K562 (cell line): ENCODE data around the gene MSL3. TPM values are rescaled to one million over a fixed set of nuclear protein-coding genes. Genes with fewer than 3 reads are reported as not detected.
A peak's percentile ranks its signal among the peaks of the same experiment; 100 is the strongest.

ENCODE experiments used
- C11orf30 ChIP-seq: fragments of 450-650 bp; IDR thresholded peaks from 2 replicates; pipeline ENCODE4 v1.6.1; 2016; ENCODE audit warnings: low read depth, mild to moderate bottlenecking
- GTF2A2 ChIP-seq: IDR thresholded peaks from 2 replicates; pipeline ENCODE4 v1.6.1; 2016; ENCODE audit warnings: mild to moderate bottlenecking, missing genetic modification characterization, missing compliant biosample characterization
- MAFF ChIP-seq: IDR thresholded peaks from 2 replicates; pipeline ENCODE4 v1.6.1; 2012; ENCODE audit warnings: low read length, improper control_type of control experiment
- MEIS2 ChIP-seq: fragments of 450-650 bp; IDR thresholded peaks from 2 replicates; pipeline ENCODE4 v1.6.1; 2014; ENCODE audit warnings: mild to moderate bottlenecking; ENCODE audit not compliant: partially characterized antibody
- NRF1 ChIP-seq, 2 experiments: fragments of 450-650 bp; IDR thresholded peaks in 1 of 2; conservative IDR thresholded peaks in 1 of 2; 2 replicates each; pipeline ENCODE4 v1.6.1; 2014; ENCODE audit warnings: mild to moderate bottlenecking in 2 of 2
- PHF8 ChIP-seq: fragments of 200-600 bp; sonication (generic); IDR thresholded peaks from 2 replicates; pipeline ENCODE4 v1.6.1; 2012; ENCODE audit warnings: mixed run types, mild to moderate bottlenecking, inconsistent platforms, low read length, moderate library complexity, borderline replicate concordance
- RBM15 ChIP-seq: fragments of 200-400 bp; formaldehyde crosslinking; IDR thresholded peaks from 2 replicates; pipeline ENCODE4 v1.6.1; 2018; ENCODE audit warnings: mild to moderate bottlenecking, low read length, moderate library complexity; ENCODE audit not compliant: insufficient read depth
- SMARCA4 ChIP-seq: fragments of 450-650 bp; IDR thresholded peaks from 2 replicates; pipeline ENCODE4 v1.6.1; 2016
- SRF ChIP-seq, 2 experiments: fragments of 250-450, 450-650 bp in 1 of 2; sonication (Bioruptor Pico) in 1 of 2; sonication (generic) in 1 of 2; formaldehyde crosslinking; IDR thresholded peaks; 2 replicates each; pipeline versions ENCODE4 v1.5.0 to v1.5.1; 2020 to 2022; ENCODE audit warnings: mild to moderate bottlenecking in 1 of 2, missing genetic modification reagents in 1 of 2
- XRCC3 ChIP-seq: fragments of 450-650 bp; IDR thresholded peaks from 2 replicates; pipeline ENCODE4 v1.6.1; 2017; ENCODE audit warnings: mild to moderate bottlenecking, moderate library complexity
- ZFP30 ChIP-seq: fragments of 250-450 bp; sonication (Bioruptor Pico); IDR thresholded peaks from 2 replicates; pipeline ENCODE4 v1.8.0; 2022; ENCODE audit warnings: moderate library complexity, mild to moderate bottlenecking, inconsistent platforms, borderline replicate concordance
- polyA plus RNA-seq, 8 experiments: library from polyadenylated mRNA; depleted of rRNA in 4 of 8; stranded (reverse) in 5 of 8; unstranded in 3 of 8; fragments of >200 nt; fragmentation: Nextera tagmentation in 2 of 8; fragmentation: Illumina TruSeq in 1 of 8; extraction: Ambion mirVana in 2 of 8; extraction: Trizol in 1 of 8; gene quantifications; 2 replicates each; pipeline versions ENCODE4 v1.2.1 to v1.2.3, GENCODE V29; 2011 to 2014; ENCODE audit warnings: inconsistent platforms in 1 of 8, missing spikeins in 1 of 8
- total RNA-seq, 7 experiments: library from RNA; depleted of rRNA in 6 of 7; stranded (reverse); fragments of >200 nt in 6 of 7; fragmentation: Illumina TruSeq in 2 of 7; extraction: Trizol in 2 of 7; gene quantifications; 2 replicates each; pipeline versions ENCODE4 v1.2.1 to v1.2.3, GENCODE V29; 2011 to 2021; ENCODE audit warnings: low replicate concordance in 1 of 7
- TF ChIP-seq, protein P1 (sequence below): sonication (generic); formaldehyde crosslinking; IDR thresholded peaks from 2 replicates; pipeline ENCODE4 v1.8.1; 2022; ENCODE audit warnings: missing genetic modification reagents
- TF ChIP-seq, protein P2 (sequence below): fragments of 450-650 bp; formaldehyde crosslinking; IDR thresholded peaks from 2 replicates; pipeline ENCODE4 v1.4.0; 2020; ENCODE audit warnings: mild to moderate bottlenecking, mixed read lengths
- TF ChIP-seq, protein P3 (sequence below): sonication (generic); formaldehyde crosslinking; IDR thresholded peaks from 2 replicates; pipeline ENCODE4 v1.9.0; 2022; ENCODE audit warnings: mild to moderate bottlenecking, missing genetic modification reagents
- TF ChIP-seq, protein P4 (sequence below): sonication (generic); formaldehyde crosslinking; IDR thresholded peaks from 2 replicates; pipeline ENCODE4 v1.8.0; 2022; ENCODE audit warnings: mild to moderate bottlenecking, missing genetic modification reagents, borderline replicate concordance
- TF ChIP-seq, protein P5 (sequence below): sonication (generic); formaldehyde crosslinking; IDR thresholded peaks from 2 replicates; pipeline ENCODE4 v1.8.1; 2022; ENCODE audit warnings: missing genetic modification reagents
- TF ChIP-seq, protein P6 (sequence below): sonication (generic); formaldehyde crosslinking; IDR thresholded peaks from 2 replicates; pipeline ENCODE4 v1.8.0; 2023; ENCODE audit warnings: mild to moderate bottlenecking, missing genetic modification reagents

Gene MSL3
- total and polyA plus RNA-seq, 9 of the 15 experiments (the other 6 are each of a cell fraction or from before 2014, with no cell fraction given), result 21.3 to 39.9 (median 27.1) TPM

DNA sequence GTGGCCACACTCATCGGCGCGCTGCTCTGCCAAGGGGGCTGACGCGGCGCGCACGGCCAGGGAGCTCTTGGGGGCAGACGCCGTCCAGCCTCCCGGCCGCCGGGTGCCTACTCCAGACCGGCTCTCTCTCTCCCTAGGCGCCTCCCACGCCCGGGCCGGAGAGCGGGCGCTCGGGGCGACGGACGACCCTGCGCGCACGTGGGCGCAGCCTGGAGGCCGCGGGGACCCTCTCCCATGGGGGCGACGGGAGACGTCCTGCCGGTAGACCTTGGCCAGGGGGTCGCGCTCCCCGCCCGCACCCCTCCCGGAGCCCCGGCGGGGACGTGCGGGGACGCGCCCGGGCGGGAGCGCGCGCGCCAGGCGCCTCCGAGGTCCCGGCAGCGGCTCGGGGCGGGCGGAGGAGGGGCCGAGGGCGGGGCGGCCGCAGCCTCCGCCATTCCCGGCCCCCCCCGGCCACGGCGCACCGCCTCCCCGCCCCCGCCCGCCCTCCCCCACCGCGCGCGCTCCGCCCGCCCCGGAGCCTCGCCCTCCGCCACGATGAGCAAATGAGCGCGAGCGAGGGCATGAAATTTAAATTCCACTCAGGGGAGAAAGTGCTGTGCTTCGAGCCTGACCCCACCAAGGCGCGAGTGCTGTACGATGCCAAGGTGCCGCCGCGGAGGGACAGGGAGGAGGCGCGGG is at the start of gene MSL3 (continued):
- TF ChIP-seq, protein P1, sequence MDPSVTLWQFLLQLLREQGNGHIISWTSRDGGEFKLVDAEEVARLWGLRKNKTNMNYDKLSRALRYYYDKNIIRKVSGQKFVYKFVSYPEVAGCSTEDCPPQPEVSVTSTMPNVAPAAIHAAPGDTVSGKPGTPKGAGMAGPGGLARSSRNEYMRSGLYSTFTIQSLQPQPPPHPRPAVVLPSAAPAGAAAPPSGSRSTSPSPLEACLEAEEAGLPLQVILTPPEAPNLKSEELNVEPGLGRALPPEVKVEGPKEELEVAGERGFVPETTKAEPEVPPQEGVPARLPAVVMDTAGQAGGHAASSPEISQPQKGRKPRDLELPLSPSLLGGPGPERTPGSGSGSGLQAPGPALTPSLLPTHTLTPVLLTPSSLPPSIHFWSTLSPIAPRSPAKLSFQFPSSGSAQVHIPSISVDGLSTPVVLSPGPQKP (CRISPR knock-in tag), result no peak
- no peak for TF ChIP-seq ZFP30
- TF ChIP-seq, protein P2, sequence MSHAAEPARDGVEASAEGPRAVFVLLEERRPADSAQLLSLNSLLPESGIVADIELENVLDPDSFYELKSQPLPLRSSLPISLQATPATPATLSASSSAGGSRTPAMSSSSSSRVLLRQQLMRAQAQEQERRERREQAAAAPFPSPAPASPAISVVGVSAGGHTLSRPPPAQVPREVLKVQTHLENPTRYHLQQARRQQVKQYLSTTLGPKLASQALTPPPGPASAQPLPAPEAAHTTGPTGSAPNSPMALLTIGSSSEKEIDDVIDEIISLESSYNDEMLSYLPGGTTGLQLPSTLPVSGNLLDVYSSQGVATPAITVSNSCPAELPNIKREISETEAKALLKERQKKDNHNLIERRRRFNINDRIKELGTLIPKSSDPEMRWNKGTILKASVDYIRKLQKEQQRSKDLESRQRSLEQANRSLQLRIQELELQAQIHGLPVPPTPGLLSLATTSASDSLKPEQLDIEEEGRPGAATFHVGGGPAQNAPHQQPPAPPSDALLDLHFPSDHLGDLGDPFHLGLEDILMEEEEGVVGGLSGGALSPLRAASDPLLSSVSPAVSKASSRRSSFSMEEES, result no peak
- TF ChIP-seq MEIS2, result no peak
- no peak for TF ChIP-seq XRCC3
- TF ChIP-seq, protein P3, sequence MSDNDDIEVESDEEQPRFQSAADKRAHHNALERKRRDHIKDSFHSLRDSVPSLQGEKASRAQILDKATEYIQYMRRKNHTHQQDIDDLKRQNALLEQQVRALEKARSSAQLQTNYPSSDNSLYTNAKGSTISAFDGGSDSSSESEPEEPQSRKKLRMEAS (CRISPR knock-in tag), result peak; percentile 76
- TF ChIP-seq MAFF, result no peak
- no peak for TF ChIP-seq SRF (CRISPR knock-in tag; IDR thresholded peaks at IDR 0.05)
- TF ChIP-seq PHF8, result peak; percentile 56; the same call in 1 of the 2 replicates
- TF ChIP-seq, protein P4, sequence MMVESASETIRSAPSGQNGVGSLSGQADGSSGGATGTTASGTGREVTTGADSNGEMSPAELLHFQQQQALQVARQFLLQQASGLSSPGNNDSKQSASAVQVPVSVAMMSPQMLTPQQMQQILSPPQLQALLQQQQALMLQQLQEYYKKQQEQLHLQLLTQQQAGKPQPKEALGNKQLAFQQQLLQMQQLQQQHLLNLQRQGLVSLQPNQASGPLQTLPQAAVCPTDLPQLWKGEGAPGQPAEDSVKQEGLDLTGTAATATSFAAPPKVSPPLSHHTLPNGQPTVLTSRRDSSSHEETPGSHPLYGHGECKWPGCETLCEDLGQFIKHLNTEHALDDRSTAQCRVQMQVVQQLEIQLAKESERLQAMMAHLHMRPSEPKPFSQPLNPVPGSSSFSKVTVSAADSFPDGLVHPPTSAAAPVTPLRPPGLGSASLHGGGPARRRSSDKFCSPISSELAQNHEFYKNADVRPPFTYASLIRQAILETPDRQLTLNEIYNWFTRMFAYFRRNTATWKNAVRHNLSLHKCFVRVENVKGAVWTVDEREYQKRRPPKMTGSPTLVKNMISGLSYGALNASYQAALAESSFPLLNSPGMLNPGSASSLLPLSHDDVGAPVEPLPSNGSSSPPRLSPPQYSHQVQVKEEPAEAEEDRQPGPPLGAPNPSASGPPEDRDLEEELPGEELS (CRISPR knock-in tag), result no peak
- TF ChIP-seq C11orf30, result no peak
- TF ChIP-seq, protein P5, sequence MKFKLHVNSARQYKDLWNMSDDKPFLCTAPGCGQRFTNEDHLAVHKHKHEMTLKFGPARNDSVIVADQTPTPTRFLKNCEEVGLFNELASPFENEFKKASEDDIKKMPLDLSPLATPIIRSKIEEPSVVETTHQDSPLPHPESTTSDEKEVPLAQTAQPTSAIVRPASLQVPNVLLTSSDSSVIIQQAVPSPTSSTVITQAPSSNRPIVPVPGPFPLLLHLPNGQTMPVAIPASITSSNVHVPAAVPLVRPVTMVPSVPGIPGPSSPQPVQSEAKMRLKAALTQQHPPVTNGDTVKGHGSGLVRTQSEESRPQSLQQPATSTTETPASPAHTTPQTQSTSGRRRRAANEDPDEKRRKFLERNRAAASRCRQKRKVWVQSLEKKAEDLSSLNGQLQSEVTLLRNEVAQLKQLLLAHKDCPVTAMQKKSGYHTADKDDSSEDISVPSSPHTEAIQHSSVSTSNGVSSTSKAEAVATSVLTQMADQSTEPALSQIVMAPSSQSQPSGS (CRISPR knock-in tag), result no peak
- TF ChIP-seq RBM15, result no peak
- no peak for TF ChIP-seq SMARCA4
- TF ChIP-seq GTF2A2 (tag), result no peak
- peak in 1 of 2 experiments; percentile 29; a peak in 1 of 4 replicates for TF ChIP-seq NRF1 (conservative IDR thresholded peaks at IDR 0.05 in 1 of 2, IDR thresholded peaks at IDR 0.05 in 1 of 2)
- TF ChIP-seq, protein P6, sequence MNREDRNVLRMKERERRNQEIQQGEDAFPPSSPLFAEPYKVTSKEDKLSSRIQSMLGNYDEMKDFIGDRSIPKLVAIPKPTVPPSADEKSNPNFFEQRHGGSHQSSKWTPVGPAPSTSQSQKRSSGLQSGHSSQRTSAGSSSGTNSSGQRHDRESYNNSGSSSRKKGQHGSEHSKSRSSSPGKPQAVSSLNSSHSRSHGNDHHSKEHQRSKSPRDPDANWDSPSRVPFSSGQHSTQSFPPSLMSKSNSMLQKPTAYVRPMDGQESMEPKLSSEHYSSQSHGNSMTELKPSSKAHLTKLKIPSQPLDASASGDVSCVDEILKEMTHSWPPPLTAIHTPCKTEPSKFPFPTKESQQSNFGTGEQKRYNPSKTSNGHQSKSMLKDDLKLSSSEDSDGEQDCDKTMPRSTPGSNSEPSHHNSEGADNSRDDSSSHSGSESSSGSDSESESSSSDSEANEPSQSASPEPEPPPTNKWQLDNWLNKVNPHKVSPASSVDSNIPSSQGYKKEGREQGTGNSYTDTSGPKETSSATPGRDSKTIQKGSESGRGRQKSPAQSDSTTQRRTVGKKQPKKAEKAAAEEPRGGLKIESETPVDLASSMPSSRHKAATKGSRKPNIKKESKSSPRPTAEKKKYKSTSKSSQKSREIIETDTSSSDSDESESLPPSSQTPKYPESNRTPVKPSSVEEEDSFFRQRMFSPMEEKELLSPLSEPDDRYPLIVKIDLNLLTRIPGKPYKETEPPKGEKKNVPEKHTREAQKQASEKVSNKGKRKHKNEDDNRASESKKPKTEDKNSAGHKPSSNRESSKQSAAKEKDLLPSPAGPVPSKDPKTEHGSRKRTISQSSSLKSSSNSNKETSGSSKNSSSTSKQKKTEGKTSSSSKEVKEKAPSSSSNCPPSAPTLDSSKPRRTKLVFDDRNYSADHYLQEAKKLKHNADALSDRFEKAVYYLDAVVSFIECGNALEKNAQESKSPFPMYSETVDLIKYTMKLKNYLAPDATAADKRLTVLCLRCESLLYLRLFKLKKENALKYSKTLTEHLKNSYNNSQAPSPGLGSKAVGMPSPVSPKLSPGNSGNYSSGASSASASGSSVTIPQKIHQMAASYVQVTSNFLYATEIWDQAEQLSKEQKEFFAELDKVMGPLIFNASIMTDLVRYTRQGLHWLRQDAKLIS (CRISPR knock-in tag), result no peak
